ENCODE measurements around the gene SPN. TPM values are rescaled to one million over a fixed set of nuclear protein-coding genes. Genes with fewer than 3 reads are reported as not detected.

The SPN gene
- total RNA-seq, 1 experiment from 2014 or later: not detected

GRCh38 chr16:29656688-29657523, 6.1 kb upstream of the SPN start:
- CTCF ChIA-PET: no interaction called here
- no peak for ATAC-seq
- BruUV-seq (replicated peaks): no TSS peak

GRCh38 chr16:29658705-29659104, 4.3 kb upstream of the SPN start:
- H3K79me2 ChIP-seq (ENCODE audit: low read length): no peaks in the 10 kb centered on the region
- H3K4me3 ChIP-seq (ENCODE audit: low read length): no peak overlapping the region
- no peaks in the 10 kb centered on the region for H3K9me2 ChIP-seq (replicated peaks; ENCODE audit: low read length)
- TF ChIP-seq EZH2phosphoT487 (IDR thresholded peaks at IDR 0.05; ENCODE audit: borderline replicate concordance, low read length): no peak
- no peak for TF ChIP-seq EZH2 (IDR thresholded peaks at IDR 0.05; ENCODE audit: low read length, unreplicated experiment)
- TF ChIP-seq CTCF (conservative IDR thresholded peaks at IDR 0.05; ENCODE audit: low read depth, low read length): no peak
- no peaks in the 10 kb centered on the region for H3F3A ChIP-seq (ENCODE audit: low read length, unreplicated experiment)
- no peak overlapping the region for H3K27ac ChIP-seq (ENCODE audit: low read length)
- no peak overlapping the region for H2AFZ ChIP-seq (ENCODE audit: low read length)
- H3K36me3 ChIP-seq (ENCODE audit: low read depth, low read length): no peaks in the 10 kb centered on the region
- no TSS peak for BruUV-seq (replicated peaks)
- no peaks in the 10 kb centered on the region for H3K9me3 ChIP-seq (ENCODE audit: low read length)
- ATAC-seq (no peak), DNase-seq (no peak)
- H3K27me3 ChIP-seq (ENCODE audit: low read length): no peaks in the 10 kb centered on the region
- H3K4me1 ChIP-seq (ENCODE audit: insufficient read depth, low read length): no peaks in the 10 kb centered on the region
- intact Hi-C loops (cut with micrococcal nuclease): no loop called here
- CTCF ChIA-PET: no interaction called here
- no peak overlapping the region for H3K9ac ChIP-seq (ENCODE audit: low read length)
- POLR2A ChIA-PET (ENCODE audit: unreplicated experiment): no interaction called here
- no peaks in the 10 kb centered on the region for H4K20me1 ChIP-seq (ENCODE audit: low read length)
- no peak overlapping the region for H3K4me2 ChIP-seq (ENCODE audit: low read length)

More at GRCh38 chr16:29656688-29657523, 6.1 kb upstream of the SPN start:
- Histone ChIP-seq H3K4me2 (ENCODE audit: low read length) (no peak overlapping the region), H3K4me3 (ENCODE audit: low read length) (no peak overlapping the region), H3K27ac (ENCODE audit: low read length) (no peak overlapping the region), H3K27me3 (ENCODE audit: low read length) (no peaks in the 10 kb centered on the region), H3K36me3 (ENCODE audit: low read depth, low read length) (no peaks in the 10 kb centered on the region), H2AFZ (ENCODE audit: low read length) (no peak overlapping the region), H3K9ac (ENCODE audit: low read length) (no peak overlapping the region), H3K4me1 (ENCODE audit: insufficient read depth, low read length) (no peaks in the 10 kb centered on the region), H3F3A (ENCODE audit: low read length, unreplicated experiment) (no peaks in the 10 kb centered on the region), H3K79me2 (ENCODE audit: low read length) (no peaks in the 10 kb centered on the region), H3K9me2 (replicated peaks; ENCODE audit: low read length) (no peaks in the 10 kb centered on the region), H3K9me3 (ENCODE audit: low read length) (no peaks in the 10 kb centered on the region), H4K20me1 (ENCODE audit: low read length) (no peaks in the 10 kb centered on the region)
- POLR2A ChIA-PET (ENCODE audit: unreplicated experiment): no interaction called here
- intact Hi-C loops (cut with micrococcal nuclease): no loop called here
- TF ChIP-seq EZH2 (IDR thresholded peaks at IDR 0.05; ENCODE audit: low read length, unreplicated experiment) (no peak), CTCF (conservative IDR thresholded peaks at IDR 0.05; ENCODE audit: low read depth, low read length) (no peak), EZH2phosphoT487 (IDR thresholded peaks at IDR 0.05; ENCODE audit: borderline replicate concordance, low read length) (no peak)
- no peak for DNase-seq
